Fibroblast of pulmonary artery (primary cell): Measurements from ENCODE around the gene CPD.
"Not testable (repeated sequence)": the region's sequence is repeated elsewhere in the genome, so short reads cannot be mapped to it uniquely, and the experiment has no call there.

ENCODE experiments used
- DNase-seq: peaks from one replicate; pipeline ENCODE4 v3.0.0-alpha.2; 2010; ENCODE audit warnings: low read depth
- H3K4me3 ChIP-seq: replicated peaks from 2 replicates; pipeline ENCODE4 v1.5.1; 2011; ENCODE audit warnings: low read depth, mild to moderate bottlenecking, control low read depth, low read length, moderate library complexity
- CTCF ChIP-seq: IDR thresholded peaks from 2 replicates; pipeline ENCODE4 v1.5.1; 2011; ENCODE audit warnings: mild to moderate bottlenecking, control low read depth, low read length, inconsistent platforms; ENCODE audit errors: missing control alignments

Gene CPD

GRCh38 chr17:30345527-30346075, 33.1 kb upstream of the CPD start:
- TF ChIP-seq CTCF = no peak
- H3K4me3 ChIP-seq = no peak overlapping the region
- DNase-seq = peak; percentile 22

GRCh38 chr17:30346221-30346795, 32.4 kb upstream of the CPD start:
- TF ChIP-seq CTCF = no peak
- no peak overlapping the region for H3K4me3 ChIP-seq
- peak; percentile 45 for DNase-seq

- no peak for DNase-seq
- TF ChIP-seq CTCF = no peak
- H3K4me3 ChIP-seq = no peak overlapping the region
Measured at GRCh38 chr17:30347488-30347887, 31.2 kb upstream of the CPD start.

GRCh38 chr17:30349252-30349651, 29.5 kb upstream of the CPD start:
- DNase-seq = no peak
- no peak for TF ChIP-seq CTCF

GRCh38 chr17:30351263-30351662, 27.5 kb upstream of the CPD start:
- not testable (repeated sequence) for DNase-seq, H3K4me3 ChIP-seq

More at GRCh38 chr17:30349252-30349651, 29.5 kb upstream of the CPD start:
- no peak overlapping the region for H3K4me3 ChIP-seq

- TF ChIP-seq CTCF = no peak
- H3K4me3 ChIP-seq = no peak overlapping the region
- no peak for DNase-seq
Measured at GRCh38 chr17:30351735-30352134, 27.0 kb upstream of the CPD start.

- no peak overlapping the region for H3K4me3 ChIP-seq
- no peak for TF ChIP-seq CTCF
- no peak for DNase-seq
Measured at GRCh38 chr17:30352240-30352814, 26.4 kb upstream of the CPD start.
